IMR-90 (cell line): ENCODE results near the gene DENND2D. TPM values are rescaled to one million over a fixed set of nuclear protein-coding genes. Genes with fewer than 3 reads are reported as not detected.

Source experiments
- ATAC-seq: fragments of 200-7000 bp; cut with Tn5 transposase; 2 replicates; pipeline ENCODE4 v1.9.1; 2020; ENCODE audit warnings: low read depth, mild to moderate bottlenecking, moderate library complexity
- BruUV-seq: library from RNA; stranded (reverse); fragments of 400-500 nt; replicated peaks from 2 replicates; lab custom pipeline; 2021; lab: Mats Ljungman, UMichigan
- CTCF ChIA-PET: fragments of 300-600 bp; formaldehyde crosslinking; extraction: SDS; loops from one replicate; lab custom pipeline; 2021; ENCODE audit warnings: antibody characterized with exemption; lab: Yijun Ruan, JAX
- POLR2A ChIA-PET: fragments of 300-600 bp; sonication (Branson Sonifier 250); formaldehyde crosslinking; loops from one replicate; lab custom pipeline; 2022; ENCODE audit warnings: antibody characterized with exemption; ENCODE audit not compliant: unreplicated experiment; lab: Charles Lee
- DNase-seq: peaks from one replicate; pipeline ENCODE4 v3.0.0; 2013
- H2AFZ ChIP-seq: replicated peaks from 2 replicates; pipeline ENCODE3; 2013; ENCODE audit warnings: low read length, mild to moderate bottlenecking; ENCODE audit not compliant: poor library complexity
- H2AK5ac ChIP-seq: 2 replicates; pipeline ENCODE4 v1.6.1; 2013; ENCODE audit warnings: low read depth, low read length, inconsistent platforms
- H2AK9ac ChIP-seq: replicated peaks from 2 replicates; pipeline ENCODE3; 2013; ENCODE audit warnings: mild to moderate bottlenecking, low read depth, low read length, moderate library complexity; ENCODE audit not compliant: poor library complexity
- H2BK120ac ChIP-seq: 2 replicates; pipeline ENCODE4 v1.6.1; 2013; ENCODE audit warnings: low read depth, low read length, inconsistent platforms
- H2BK15ac ChIP-seq: 3 replicates; pipeline ENCODE4 v1.6.1; 2013; ENCODE audit warnings: low read depth, low read length, inconsistent platforms
- H2BK20ac ChIP-seq: 2 replicates; pipeline ENCODE4 v1.6.1; 2013; ENCODE audit warnings: low read depth, mild to moderate bottlenecking, inconsistent platforms, low read length, moderate library complexity
- H2BK5ac ChIP-seq: 2 replicates; pipeline ENCODE4 v1.6.1; 2013; ENCODE audit warnings: mild to moderate bottlenecking, low read depth, low read length, inconsistent platforms; ENCODE audit not compliant: poor library complexity, severe bottlenecking
- H3K14ac ChIP-seq: replicated peaks from 2 replicates; pipeline ENCODE4 v1.6.1; 2013; ENCODE audit warnings: low read depth, low read length, inconsistent platforms
- H3K18ac ChIP-seq: 2 replicates; pipeline ENCODE4 v1.6.1; 2013; ENCODE audit warnings: low read depth, low read length, control low read depth
- H3K23ac ChIP-seq: 2 replicates; pipeline ENCODE4 v1.6.1; 2013; ENCODE audit warnings: low read depth, low read length, inconsistent platforms
- H3K27ac ChIP-seq: 2 replicates; pipeline ENCODE4 v1.5.1; 2013; ENCODE audit warnings: mild to moderate bottlenecking, control low read depth, low read length; ENCODE audit not compliant: insufficient read depth
- H3K27me3 ChIP-seq: 2 replicates; pipeline ENCODE4 v1.6.1; 2013; ENCODE audit warnings: low read length; ENCODE audit not compliant: control insufficient read depth, insufficient read depth
- H3K36me3 ChIP-seq: 2 replicates; pipeline ENCODE4 v1.6.1; 2013; ENCODE audit warnings: low read length, mixed read lengths; ENCODE audit not compliant: control insufficient read depth, insufficient read depth
- H3K4ac ChIP-seq: 2 replicates; pipeline ENCODE4 v1.6.1; 2013; ENCODE audit warnings: low read depth, low read length, inconsistent platforms
- H3K4me1 ChIP-seq: 2 replicates; pipeline ENCODE4 v1.6.1; 2013; ENCODE audit warnings: low read length, mixed read lengths; ENCODE audit not compliant: control insufficient read depth, insufficient read depth
- H3K4me2 ChIP-seq: 2 replicates; pipeline ENCODE4 v1.6.1; 2013; ENCODE audit warnings: low read depth, mild to moderate bottlenecking, control low read depth, low read length, moderate library complexity
- H3K4me3 ChIP-seq: 2 replicates; pipeline ENCODE4 v1.5.1; 2013; ENCODE audit warnings: low read depth, mild to moderate bottlenecking, control low read depth, low read length, moderate library complexity; ENCODE audit not compliant: insufficient read depth
- H3K56ac ChIP-seq: 2 replicates; pipeline ENCODE4 v1.6.1; 2013; ENCODE audit warnings: low read length, inconsistent platforms; ENCODE audit not compliant: insufficient read depth; ENCODE audit errors: extremely low read depth
- H3K79me1 ChIP-seq, 2 experiments: 2 replicates each; pipeline ENCODE4 v1.6.1; 2013; ENCODE audit warnings: low read length in 2 of 2, inconsistent platforms in 1 of 2, low read depth in 1 of 2
- H3K9ac ChIP-seq: 2 replicates; pipeline ENCODE4 v1.6.1; 2013; ENCODE audit warnings: low read depth, low read length, control low read depth
- H3K9me1 ChIP-seq: 2 replicates; pipeline ENCODE4 v1.6.1; 2013; ENCODE audit warnings: low read length, inconsistent platforms; ENCODE audit not compliant: insufficient read depth
- H3K9me3 ChIP-seq: 2 replicates; pipeline ENCODE4 v1.6.1; 2013; ENCODE audit warnings: low read length; ENCODE audit not compliant: control insufficient read depth, insufficient read depth
- H4K20me1 ChIP-seq: 2 replicates; pipeline ENCODE4 v1.6.1; 2013; ENCODE audit warnings: low read length, inconsistent platforms; ENCODE audit not compliant: insufficient read depth
- H4K5ac ChIP-seq: 2 replicates; pipeline ENCODE4 v1.6.1; 2013; ENCODE audit warnings: mild to moderate bottlenecking, low read depth, low read length, control low read depth
- H4K8ac ChIP-seq, 2 experiments: 2 replicates each; pipeline ENCODE4 v1.6.1; 2013; ENCODE audit warnings: low read depth in 2 of 2, low read length in 2 of 2, control low read depth in 1 of 2, inconsistent platforms in 1 of 2
- H4K91ac ChIP-seq: 2 replicates; pipeline ENCODE4 v1.6.1; 2013; ENCODE audit warnings: low read depth, low read length, inconsistent platforms; ENCODE audit not compliant: insufficient read depth
- BHLHE40 ChIP-seq: fragments of 150-350 bp; IDR thresholded peaks from 2 replicates; pipeline ENCODE4 v1.6.1; 2016; ENCODE audit warnings: mild to moderate bottlenecking, low read depth, low read length
- CEBPB ChIP-seq: IDR thresholded peaks from 2 replicates; pipeline ENCODE4 v1.6.1; 2012; ENCODE audit warnings: low read depth, low read length, improper control_type of control experiment
- CHD1 ChIP-seq: IDR thresholded peaks from 2 replicates; pipeline ENCODE4 v1.6.1; 2012; ENCODE audit warnings: low read depth, low read length, improper control_type of control experiment
- ELK1 ChIP-seq: fragments of 150-350 bp; IDR thresholded peaks from 2 replicates; pipeline ENCODE4 v1.6.1; 2016; ENCODE audit warnings: low read depth, mild to moderate bottlenecking, low read length, moderate library complexity, borderline replicate concordance
- FOS ChIP-seq: fragments of 150-350 bp; IDR thresholded peaks from 2 replicates; pipeline ENCODE4 v1.6.1; 2016; ENCODE audit warnings: low read depth, low read length
- MAFK ChIP-seq: IDR thresholded peaks from 2 replicates; pipeline ENCODE4 v1.6.1; 2012; ENCODE audit warnings: low read depth, low read length, improper control_type of control experiment
- MAZ ChIP-seq: IDR thresholded peaks from 2 replicates; pipeline ENCODE4 v1.6.1; 2012; ENCODE audit warnings: low read depth, mild to moderate bottlenecking, low read length, improper control_type of control experiment, moderate library complexity, borderline replicate concordance
- NFE2L2 ChIP-seq: fragments of 150-350 bp; IDR thresholded peaks from 2 replicates; pipeline ENCODE4 v1.6.1; 2016; ENCODE audit warnings: low read depth, mild to moderate bottlenecking, low read length
- POLR2A ChIP-seq: IDR thresholded peaks from 2 replicates; pipeline ENCODE4 v1.6.1; 2012; ENCODE audit warnings: mild to moderate bottlenecking, low read depth, low read length
- RAD21 ChIP-seq: IDR thresholded peaks from 2 replicates; pipeline ENCODE4 v1.6.1; 2012; ENCODE audit warnings: low read length, improper control_type of control experiment
- RCOR1 ChIP-seq: IDR thresholded peaks from 2 replicates; pipeline ENCODE4 v1.6.1; 2012; ENCODE audit warnings: mild to moderate bottlenecking, low read length, improper control_type of control experiment; ENCODE audit not compliant: insufficient replicate concordance
- RFX5 ChIP-seq: IDR thresholded peaks from 2 replicates; pipeline ENCODE4 v1.8.0; 2012; ENCODE audit warnings: low read depth, mild to moderate bottlenecking, low read length, moderate library complexity
- WGBS, 2 experiments: methylation state at CpG; one replicate each; pipeline versions ENCODE4 v1.1.5 to v1.1.7; 2013; ENCODE audit warnings: missing lambda C conversion rate in 2 of 2; ENCODE audit not compliant: insufficient read length in 1 of 2; ENCODE audit errors: extremely low coverage in 2 of 2; 5-methylcytosine and 5-hydroxymethylcytosine counted together
- dilution Hi-C: fragments of 300-500 bp; cut with HindIII; formaldehyde crosslinking; loops from one replicate; pipeline ENCODE4 v1.14.3; 2018; ENCODE audit warnings: low sequenced_read_pairs; ENCODE audit not compliant: unreplicated experiment
- in situ Hi-C: fragments of 300-500 bp; cut with MboI; formaldehyde crosslinking; loops from 3 replicates; pipeline ENCODE4 v1.14.3; 2019; ENCODE audit warnings: low sequenced_read_pairs, inconsistent platforms, mixed read lengths
- intact Hi-C: fragments of 100-400 bp; cut with micrococcal nuclease; formaldehyde crosslinking; loops from 2 replicates; pipeline ENCODE4 v1.10.0; 2022
- polyA plus RNA-seq, 3 experiments: library from polyadenylated mRNA; depleted of rRNA; stranded (reverse); fragments of >200 nt; gene quantifications; 2 replicates each; pipeline ENCODE4 v1.2.3, GENCODE V29; 2012; ENCODE audit warnings: low replicate concordance in 1 of 3
- total RNA-seq: library from RNA; depleted of rRNA; stranded (reverse); fragments of >200 nt; gene quantifications from 2 replicates; pipeline ENCODE4 v1.2.3, GENCODE V29; 2012
- TF ChIP-seq, protein P1 (sequence below): conservative IDR thresholded peaks from 2 replicates; pipeline ENCODE4 v1.5.1; 2012; ENCODE audit warnings: mild to moderate bottlenecking, low read depth, low read length, improper control_type of control experiment
- TF ChIP-seq, protein P2 (sequence below): fragments of 150-350 bp; IDR thresholded peaks from 2 replicates; pipeline ENCODE4 v1.6.1; 2017; ENCODE audit warnings: mild to moderate bottlenecking, antibody characterized with exemption, low read length, low read depth

DENND2D gene
- total and polyA plus RNA-seq, 2 of the 4 experiments (the other 2 are of a cell fraction) = 0.86 to 0.90 TPM

GRCh38 chr1:111202707-111203623, 2.5 kb upstream of the DENND2D start:
- no peak for ATAC-seq
- no peaks in the 10 kb centered on the region for H3K36me3 ChIP-seq
- in situ Hi-C loops (no loop called here), dilution Hi-C loops (no loop called here), intact Hi-C loops (no loop called here)
- H3K27ac ChIP-seq = no peak overlapping the region
- no peak overlapping the region for H2BK120ac ChIP-seq
- 0 out of 2 replicates have a peak overlapping the region, but pooled peaks have one; percentile 2 for H3K4ac ChIP-seq
- H3K4me2 ChIP-seq = no peak overlapping the region
- ChIA-PET POLR2A (no interaction called here), CTCF (no interaction called here)
- no peak for DNase-seq
- 100% methylated on average over 1 of the region's 4 CpGs; no CpG with 5 or more reads in 1 of the 2 experiments for WGBS, 2 experiments
- no peak overlapping the region for H2BK15ac ChIP-seq
- no peak overlapping the region for H3K4me3 ChIP-seq
- H2AFZ ChIP-seq = peak overlapping the region; percentile 90
- H2BK5ac ChIP-seq = no peak overlapping the region
- peaks cover 18% of the 10 kb centered on the region for H3K27me3 ChIP-seq
- no peak overlapping the region for H3K56ac ChIP-seq
- no peaks in the 10 kb centered on the region for H3K9me3 ChIP-seq
- peak overlapping the region; percentile 55; the same call in 1 of the 2 replicates for H4K5ac ChIP-seq
- peaks cover 2% of the 10 kb centered on the region; the same call in 1 of the 2 replicates for H3K9me1 ChIP-seq
- peaks cover 16% of the 10 kb centered on the region for H3K4me1 ChIP-seq
- H4K8ac ChIP-seq = no peak overlapping the region
- no peak overlapping the region for H3K23ac ChIP-seq
- H2AK5ac ChIP-seq = 0 out of 2 replicates have a peak overlapping the region, but pooled peaks have one; percentile 43
- H2AK9ac ChIP-seq = no peak overlapping the region
- no peak overlapping the region for H3K14ac ChIP-seq
- no TSS peak for BruUV-seq
- no peak overlapping the region for H4K91ac ChIP-seq
- H2BK20ac ChIP-seq = peak overlapping the region; percentile 42; the same call in 1 of the 2 replicates
- no peak overlapping the region for H3K18ac ChIP-seq
- H4K20me1 ChIP-seq = no peaks in the 10 kb centered on the region
- H3K9ac ChIP-seq = no peak overlapping the region
- no peaks in the 10 kb centered on the region for H3K79me1 ChIP-seq
- TF ChIP-seq MAFK (no peak), CEBPB (no peak), MAZ (no peak), ELK1 (no peak), BHLHE40 (no peak), POLR2A (no peak), FOS (no peak), NFE2L2 (no peak), RFX5 (no peak), RAD21 (no peak), CHD1 (no peak), RCOR1 (no peak)
- TF ChIP-seq, protein P1, sequence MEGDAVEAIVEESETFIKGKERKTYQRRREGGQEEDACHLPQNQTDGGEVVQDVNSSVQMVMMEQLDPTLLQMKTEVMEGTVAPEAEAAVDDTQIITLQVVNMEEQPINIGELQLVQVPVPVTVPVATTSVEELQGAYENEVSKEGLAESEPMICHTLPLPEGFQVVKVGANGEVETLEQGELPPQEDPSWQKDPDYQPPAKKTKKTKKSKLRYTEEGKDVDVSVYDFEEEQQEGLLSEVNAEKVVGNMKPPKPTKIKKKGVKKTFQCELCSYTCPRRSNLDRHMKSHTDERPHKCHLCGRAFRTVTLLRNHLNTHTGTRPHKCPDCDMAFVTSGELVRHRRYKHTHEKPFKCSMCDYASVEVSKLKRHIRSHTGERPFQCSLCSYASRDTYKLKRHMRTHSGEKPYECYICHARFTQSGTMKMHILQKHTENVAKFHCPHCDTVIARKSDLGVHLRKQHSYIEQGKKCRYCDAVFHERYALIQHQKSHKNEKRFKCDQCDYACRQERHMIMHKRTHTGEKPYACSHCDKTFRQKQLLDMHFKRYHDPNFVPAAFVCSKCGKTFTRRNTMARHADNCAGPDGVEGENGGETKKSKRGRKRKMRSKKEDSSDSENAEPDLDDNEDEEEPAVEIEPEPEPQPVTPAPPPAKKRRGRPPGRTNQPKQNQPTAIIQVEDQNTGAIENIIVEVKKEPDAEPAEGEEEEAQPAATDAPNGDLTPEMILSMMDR = no peak
- TF ChIP-seq, protein P2, sequence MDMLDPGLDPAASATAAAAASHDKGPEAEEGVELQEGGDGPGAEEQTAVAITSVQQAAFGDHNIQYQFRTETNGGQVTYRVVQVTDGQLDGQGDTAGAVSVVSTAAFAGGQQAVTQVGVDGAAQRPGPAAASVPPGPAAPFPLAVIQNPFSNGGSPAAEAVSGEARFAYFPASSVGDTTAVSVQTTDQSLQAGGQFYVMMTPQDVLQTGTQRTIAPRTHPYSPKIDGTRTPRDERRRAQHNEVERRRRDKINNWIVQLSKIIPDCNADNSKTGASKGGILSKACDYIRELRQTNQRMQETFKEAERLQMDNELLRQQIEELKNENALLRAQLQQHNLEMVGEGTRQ = no peak
